Thyroid gland (tissue), 4 donors: ENCODE measurements around the gene SLCO3A1.

Experiments
- CTCF ChIP-seq, 6 experiments: fragments of 200-600 bp in 3 of 6; fragments of 450-650 bp in 3 of 6; sonication (generic) in 3 of 6; IDR thresholded peaks; one replicate each; pipeline ENCODE4 v1.5.1; 2016 to 2019; ENCODE audit warnings: antibody characterized with exemption in 6 of 6, mild to moderate bottlenecking in 2 of 6, inconsistent platforms in 1 of 6, moderate library complexity in 1 of 6
- POLR2A ChIP-seq, 2 donors: fragments of 450-650 bp; IDR thresholded peaks; one replicate each; pipeline ENCODE4 v1.6.1; 2017; ENCODE audit warnings: antibody characterized with exemption in 2 of 2, mild to moderate bottlenecking in 2 of 2, moderate library complexity in 1 of 2

GRCh38 chr15:91944331-91944730, 90.8 kb downstream of the SLCO3A1 start:
- TF ChIP-seq CTCF (IDR thresholded peaks at IDR 0.05) (no peak), POLR2A (IDR thresholded peaks at IDR 0.05) (no peak)
